Endothelial cell of umbilical vein (primary cell): ENCODE results near the gene AS3MT.

Experiments
- EZH2 ChIP-seq: IDR thresholded peaks from 2 replicates; pipeline ENCODE4 v1.6.1; 2012; ENCODE audit warnings: borderline replicate concordance, low read depth, mild to moderate bottlenecking, moderate library complexity, low read length, inconsistent platforms; ENCODE audit not compliant: severe bottlenecking
- FOS ChIP-seq: IDR thresholded peaks from 2 replicates; pipeline ENCODE4 v1.6.1; 2011; ENCODE audit warnings: mild to moderate bottlenecking, low read length, moderate library complexity, borderline replicate concordance; ENCODE audit not compliant: insufficient read depth
- GATA2 ChIP-seq: IDR thresholded peaks from 2 replicates; pipeline ENCODE4 v1.7.0; 2011; ENCODE audit warnings: low read depth, mild to moderate bottlenecking, moderate library complexity, mixed read lengths, low read length; ENCODE audit not compliant: insufficient read length, insufficient read depth
- MYC ChIP-seq: IDR thresholded peaks from one replicate; pipeline ENCODE4 v1.6.1; 2011; ENCODE audit warnings: mild to moderate bottlenecking, low read depth, low read length
- POLR2A ChIP-seq: IDR thresholded peaks from 2 replicates; pipeline ENCODE4 v1.6.1; 2012; ENCODE audit warnings: low read depth, mild to moderate bottlenecking, control low read depth, low read length
- POLR2AphosphoS5 ChIP-seq: IDR thresholded peaks from 2 replicates; pipeline ENCODE4 v1.6.1; 2012; ENCODE audit warnings: low read depth, mild to moderate bottlenecking, control low read depth, low read length, moderate library complexity; ENCODE audit not compliant: insufficient read depth
- TF ChIP-seq, protein P1 (sequence below), 2 donors: IDR thresholded peaks; 1 replicate in 1 of 2; 2 replicates in 1 of 2; pipeline ENCODE4 v1.5.1; 2011; ENCODE audit warnings: low read length in 2 of 2, mild to moderate bottlenecking in 2 of 2, moderate library complexity in 2 of 2, control low read depth in 1 of 2, inconsistent platforms in 1 of 2, low read depth in 1 of 2; ENCODE audit not compliant: insufficient read depth in 1 of 2; ENCODE audit errors: extremely low read depth in 1 of 2
- TF ChIP-seq, protein P2 (sequence below): IDR thresholded peaks from 2 replicates; pipeline ENCODE4 v1.6.1; 2011; ENCODE audit not compliant: insufficient read depth, insufficient read length

DNA sequence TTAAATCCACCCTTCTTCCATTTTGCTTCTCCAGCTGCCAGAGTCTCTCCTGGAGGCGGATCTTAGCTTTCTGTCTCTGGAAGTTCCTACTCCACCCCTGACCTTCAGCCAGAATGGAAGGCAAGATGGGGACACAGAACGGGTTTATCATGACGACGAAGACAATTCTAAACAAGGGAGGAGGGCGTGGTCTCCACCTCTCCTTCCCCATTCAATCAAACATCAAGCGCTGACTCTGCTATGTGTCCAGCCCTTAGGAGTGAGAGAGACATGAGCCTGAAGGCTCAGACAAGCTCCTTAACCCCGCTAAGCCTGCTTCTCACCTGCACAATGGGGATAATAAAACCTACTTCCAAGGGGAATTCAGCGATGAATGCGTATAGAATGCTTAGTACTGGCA is 35.1 kb upstream of the AS3MT start:
- TF ChIP-seq, protein P1, sequence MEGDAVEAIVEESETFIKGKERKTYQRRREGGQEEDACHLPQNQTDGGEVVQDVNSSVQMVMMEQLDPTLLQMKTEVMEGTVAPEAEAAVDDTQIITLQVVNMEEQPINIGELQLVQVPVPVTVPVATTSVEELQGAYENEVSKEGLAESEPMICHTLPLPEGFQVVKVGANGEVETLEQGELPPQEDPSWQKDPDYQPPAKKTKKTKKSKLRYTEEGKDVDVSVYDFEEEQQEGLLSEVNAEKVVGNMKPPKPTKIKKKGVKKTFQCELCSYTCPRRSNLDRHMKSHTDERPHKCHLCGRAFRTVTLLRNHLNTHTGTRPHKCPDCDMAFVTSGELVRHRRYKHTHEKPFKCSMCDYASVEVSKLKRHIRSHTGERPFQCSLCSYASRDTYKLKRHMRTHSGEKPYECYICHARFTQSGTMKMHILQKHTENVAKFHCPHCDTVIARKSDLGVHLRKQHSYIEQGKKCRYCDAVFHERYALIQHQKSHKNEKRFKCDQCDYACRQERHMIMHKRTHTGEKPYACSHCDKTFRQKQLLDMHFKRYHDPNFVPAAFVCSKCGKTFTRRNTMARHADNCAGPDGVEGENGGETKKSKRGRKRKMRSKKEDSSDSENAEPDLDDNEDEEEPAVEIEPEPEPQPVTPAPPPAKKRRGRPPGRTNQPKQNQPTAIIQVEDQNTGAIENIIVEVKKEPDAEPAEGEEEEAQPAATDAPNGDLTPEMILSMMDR (IDR thresholded peaks at IDR 0.05; ENCODE audit: extremely low read depth in 1 of 2, insufficient read depth in 1 of 2, low read depth in 1 of 2, low read length in 2 of 2) = no peak
- TF ChIP-seq FOS = no peak
- TF ChIP-seq MYC = no peak
- TF ChIP-seq POLR2A = no peak
- TF ChIP-seq EZH2 = no peak
- TF ChIP-seq, protein P2, sequence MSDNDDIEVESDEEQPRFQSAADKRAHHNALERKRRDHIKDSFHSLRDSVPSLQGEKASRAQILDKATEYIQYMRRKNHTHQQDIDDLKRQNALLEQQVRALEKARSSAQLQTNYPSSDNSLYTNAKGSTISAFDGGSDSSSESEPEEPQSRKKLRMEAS = no peak
- no peak for TF ChIP-seq GATA2
- no peak for TF ChIP-seq POLR2AphosphoS5
